ENCODE data around the gene DUOX1. TPM values are rescaled to one million over a fixed set of nuclear protein-coding genes. Genes with fewer than 3 reads are reported as not detected.

Gene DUOX1
- total and polyA plus RNA-seq, 2 donors (not counting 1 experiment from before 2014, with no cell fraction given) = not detected

DNA sequence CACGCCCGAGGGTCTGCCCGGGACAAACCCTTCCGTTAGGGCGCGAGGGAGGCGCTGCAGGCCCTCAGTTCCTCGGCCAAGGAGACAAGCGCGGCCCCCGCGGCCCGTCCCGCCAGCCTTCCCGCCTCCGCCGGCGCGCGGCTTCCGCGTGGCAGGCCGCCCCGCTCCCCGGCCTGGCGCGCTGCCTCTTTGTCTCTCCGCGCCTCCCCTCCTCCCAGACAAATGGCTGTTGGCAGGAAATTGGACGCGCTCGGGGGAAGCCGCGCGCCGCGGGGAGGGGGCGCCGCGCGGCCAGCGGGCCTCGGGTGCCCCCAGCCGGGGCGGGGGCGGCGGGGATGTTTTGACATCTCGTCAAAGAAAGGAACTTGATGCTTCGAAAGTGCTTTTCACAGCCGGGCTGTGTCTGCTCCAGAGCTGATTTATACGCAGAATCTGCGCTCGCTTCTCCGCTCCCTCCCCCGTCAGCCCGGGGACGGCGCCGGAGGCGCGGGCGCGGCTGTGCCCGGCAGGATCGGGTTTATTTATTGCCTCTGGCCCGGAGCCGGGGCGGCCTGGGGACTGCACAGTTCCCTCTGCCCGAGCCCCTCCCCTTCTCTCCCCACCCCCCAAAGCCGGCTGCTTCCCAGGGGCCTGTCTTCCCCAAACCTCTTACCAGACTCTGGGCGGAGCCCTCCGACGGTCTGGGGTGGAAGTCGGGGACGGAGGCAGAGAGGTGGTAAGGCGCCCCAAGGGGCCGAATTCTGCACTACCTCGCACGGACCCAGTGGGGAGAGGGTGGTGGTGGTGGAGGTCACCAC is 37.2 kb downstream of the DUOX1 start:
- no peaks in the 10 kb centered on the region for H4K20me1 ChIP-seq (ENCODE audit: control insufficient read depth, extremely low read depth, insufficient read depth, low read length)
- H3K27me3 ChIP-seq (ENCODE audit: control insufficient read depth, insufficient read depth, low read length) = no peaks in the 10 kb centered on the region
- DNase-seq (ENCODE audit: low read depth in 2 of 2) = peak; percentile 83 to 86
- no peaks in the 10 kb centered on the region for H3K79me2 ChIP-seq (ENCODE audit: control insufficient read depth, insufficient read depth, low read length)
- no peaks in the 10 kb centered on the region for H3K9me3 ChIP-seq (ENCODE audit: control insufficient read depth, insufficient read depth, low read depth, low read length)
- peaks cover 10% of the 10 kb centered on the region for H3K4me1 ChIP-seq (ENCODE audit: control insufficient read depth, extremely low read depth, insufficient read depth, low read length)
- TF ChIP-seq, protein P1, sequence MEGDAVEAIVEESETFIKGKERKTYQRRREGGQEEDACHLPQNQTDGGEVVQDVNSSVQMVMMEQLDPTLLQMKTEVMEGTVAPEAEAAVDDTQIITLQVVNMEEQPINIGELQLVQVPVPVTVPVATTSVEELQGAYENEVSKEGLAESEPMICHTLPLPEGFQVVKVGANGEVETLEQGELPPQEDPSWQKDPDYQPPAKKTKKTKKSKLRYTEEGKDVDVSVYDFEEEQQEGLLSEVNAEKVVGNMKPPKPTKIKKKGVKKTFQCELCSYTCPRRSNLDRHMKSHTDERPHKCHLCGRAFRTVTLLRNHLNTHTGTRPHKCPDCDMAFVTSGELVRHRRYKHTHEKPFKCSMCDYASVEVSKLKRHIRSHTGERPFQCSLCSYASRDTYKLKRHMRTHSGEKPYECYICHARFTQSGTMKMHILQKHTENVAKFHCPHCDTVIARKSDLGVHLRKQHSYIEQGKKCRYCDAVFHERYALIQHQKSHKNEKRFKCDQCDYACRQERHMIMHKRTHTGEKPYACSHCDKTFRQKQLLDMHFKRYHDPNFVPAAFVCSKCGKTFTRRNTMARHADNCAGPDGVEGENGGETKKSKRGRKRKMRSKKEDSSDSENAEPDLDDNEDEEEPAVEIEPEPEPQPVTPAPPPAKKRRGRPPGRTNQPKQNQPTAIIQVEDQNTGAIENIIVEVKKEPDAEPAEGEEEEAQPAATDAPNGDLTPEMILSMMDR (conservative IDR thresholded peaks at IDR 0.05 in 1 of 2, IDR thresholded peaks at IDR 0.05 in 1 of 2; ENCODE audit: low read depth in 1 of 2, low read length in 2 of 2) = peak; percentile 66 to 70
- TF ChIP-seq EZH2 (IDR thresholded peaks at IDR 0.05; ENCODE audit: low read length, missing control alignments) = no peak
- H3K27ac ChIP-seq (ENCODE audit: insufficient read depth, low read length) = peak overlapping the region; percentile 54
- H3K4me2 ChIP-seq (ENCODE audit: extremely low read depth, insufficient read depth, low read length) = peak overlapping the region; percentile 71
- H3K4me3 ChIP-seq (replicated peaks in 1 of 4; ENCODE audit: control extremely low read depth in 1 of 4, insufficient read depth in 1 of 4, low read depth in 3 of 4, low read length in 4 of 4) = peak overlapping the region; percentile 50 to 69 (median 58)
- no peaks in the 10 kb centered on the region for H3K36me3 ChIP-seq (ENCODE audit: control insufficient read depth, insufficient read depth, low read length)
- H2AFZ ChIP-seq (ENCODE audit: low read length) = peak overlapping the region; percentile 17
- peak overlapping the region; percentile 75 for H3K9ac ChIP-seq (ENCODE audit: insufficient read depth, low read length)

DNA sequence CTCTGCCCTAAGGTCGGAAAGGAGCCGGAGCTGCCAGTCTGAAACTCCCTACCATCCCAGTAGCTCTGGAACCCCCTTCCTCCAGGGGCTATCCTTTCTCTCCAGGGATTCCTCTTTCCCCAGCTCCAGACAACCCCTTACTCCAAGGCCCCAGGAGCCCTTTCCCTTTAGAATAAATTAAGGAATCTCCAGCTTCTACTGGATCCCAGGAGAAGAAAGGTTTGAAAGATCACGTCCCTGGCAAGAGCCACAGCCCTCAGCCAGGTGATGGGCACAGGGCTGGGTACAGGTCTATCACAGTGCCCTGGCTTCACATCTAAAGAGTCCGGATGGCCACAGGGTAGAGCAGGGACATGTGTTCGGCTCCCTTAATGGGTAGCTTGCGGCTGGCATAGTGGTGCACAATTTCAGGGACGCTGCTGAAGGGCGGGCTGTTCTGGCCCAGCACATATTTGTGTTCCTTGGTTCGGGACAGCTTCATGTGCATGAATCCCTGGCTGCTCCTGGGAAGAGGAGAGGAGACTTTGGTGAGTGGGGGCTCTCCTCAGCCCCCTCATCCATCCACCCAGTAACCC is 37.9 kb downstream of the DUOX1 start:
- Histone ChIP-seq H3K4me1 (ENCODE audit: control insufficient read depth, extremely low read depth, insufficient read depth, low read length) (peaks cover 8% of the 10 kb centered on the region), H3K27me3 (ENCODE audit: control insufficient read depth, insufficient read depth, low read length) (no peaks in the 10 kb centered on the region), H3K4me3 (replicated peaks in 1 of 4; ENCODE audit: control extremely low read depth in 1 of 4, insufficient read depth in 1 of 4, low read depth in 3 of 4, low read length in 4 of 4) (peak overlapping the region; percentile 17 to 69 (median 54)), H3K79me2 (ENCODE audit: control insufficient read depth, insufficient read depth, low read length) (no peaks in the 10 kb centered on the region), H3K9ac (ENCODE audit: insufficient read depth, low read length) (no peak overlapping the region), H3K4me2 (ENCODE audit: extremely low read depth, insufficient read depth, low read length) (peak overlapping the region; percentile 25), H2AFZ (ENCODE audit: low read length) (no peak overlapping the region), H3K27ac (ENCODE audit: insufficient read depth, low read length) (no peak overlapping the region), H3K36me3 (ENCODE audit: control insufficient read depth, insufficient read depth, low read length) (no peaks in the 10 kb centered on the region), H3K9me3 (ENCODE audit: control insufficient read depth, insufficient read depth, low read depth, low read length) (no peaks in the 10 kb centered on the region), H4K20me1 (ENCODE audit: control insufficient read depth, extremely low read depth, insufficient read depth, low read length) (no peaks in the 10 kb centered on the region)
- no peak for DNase-seq (ENCODE audit: low read depth in 2 of 2)
- no peak for TF ChIP-seq EZH2 (IDR thresholded peaks at IDR 0.05; ENCODE audit: low read length, missing control alignments)
- TF ChIP-seq, protein P1 (conservative IDR thresholded peaks at IDR 0.05 in 1 of 2, IDR thresholded peaks at IDR 0.05 in 1 of 2; ENCODE audit: low read depth in 1 of 2, low read length in 2 of 2) = no peak

DNA sequence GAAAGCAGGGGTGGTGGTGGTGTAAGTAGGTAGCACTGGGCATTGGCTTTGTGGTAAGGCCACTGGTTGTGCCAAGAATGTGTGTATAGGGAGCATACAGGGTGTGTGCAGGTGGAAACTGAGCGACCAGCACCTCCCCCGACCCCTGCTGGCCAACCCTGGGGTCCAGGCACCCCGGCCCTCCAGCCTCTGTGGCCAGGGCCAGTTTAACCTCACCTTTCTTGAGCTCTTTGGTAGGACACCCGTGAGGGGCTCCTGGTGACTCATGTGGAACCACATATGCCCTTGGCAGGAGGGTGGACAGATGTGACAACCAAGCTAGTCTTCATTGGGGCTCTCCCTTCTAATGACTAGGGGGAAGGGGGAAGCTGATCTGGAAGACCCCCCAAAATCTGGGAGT is 38.5 kb downstream of the DUOX1 start:
- H3K4me1 ChIP-seq (ENCODE audit: control insufficient read depth, extremely low read depth, insufficient read depth, low read length) = peaks cover 3% of the 10 kb centered on the region
- DNase-seq (ENCODE audit: low read depth in 2 of 2) = no peak

More for the DNA sequence above, 38.5 kb downstream of the DUOX1 start:
- TF ChIP-seq, protein P1 (conservative IDR thresholded peaks at IDR 0.05 in 1 of 2, IDR thresholded peaks at IDR 0.05 in 1 of 2; ENCODE audit: low read depth in 1 of 2, low read length in 2 of 2) = no peak
- TF ChIP-seq EZH2 (IDR thresholded peaks at IDR 0.05; ENCODE audit: low read length, missing control alignments) = no peak
- no peaks in the 10 kb centered on the region for H3K9me3 ChIP-seq (ENCODE audit: control insufficient read depth, insufficient read depth, low read depth, low read length)
- H3K27me3 ChIP-seq (ENCODE audit: control insufficient read depth, insufficient read depth, low read length) = no peaks in the 10 kb centered on the region
- no peaks in the 10 kb centered on the region for H4K20me1 ChIP-seq (ENCODE audit: control insufficient read depth, extremely low read depth, insufficient read depth, low read length)
- H3K27ac ChIP-seq (ENCODE audit: insufficient read depth, low read length) = no peak overlapping the region
- H3K79me2 ChIP-seq (ENCODE audit: control insufficient read depth, insufficient read depth, low read length) = no peaks in the 10 kb centered on the region
- no peaks in the 10 kb centered on the region for H3K36me3 ChIP-seq (ENCODE audit: control insufficient read depth, insufficient read depth, low read length)
- no peak overlapping the region for H3K4me3 ChIP-seq (replicated peaks in 1 of 4; ENCODE audit: control extremely low read depth in 1 of 4, insufficient read depth in 1 of 4, low read depth in 3 of 4, low read length in 4 of 4)
- H2AFZ ChIP-seq (ENCODE audit: low read length) = no peak overlapping the region
- no peak overlapping the region for H3K4me2 ChIP-seq (ENCODE audit: extremely low read depth, insufficient read depth, low read length)
- no peak overlapping the region for H3K9ac ChIP-seq (ENCODE audit: insufficient read depth, low read length)
